ENCODE results near the gene KDM8. TPM values are rescaled to one million over a fixed set of nuclear protein-coding genes. Genes with fewer than 3 reads are reported as not detected.

KDM8 gene
- total RNA-seq, 1 donor from 2014 or later = 6.1 TPM

DNA sequence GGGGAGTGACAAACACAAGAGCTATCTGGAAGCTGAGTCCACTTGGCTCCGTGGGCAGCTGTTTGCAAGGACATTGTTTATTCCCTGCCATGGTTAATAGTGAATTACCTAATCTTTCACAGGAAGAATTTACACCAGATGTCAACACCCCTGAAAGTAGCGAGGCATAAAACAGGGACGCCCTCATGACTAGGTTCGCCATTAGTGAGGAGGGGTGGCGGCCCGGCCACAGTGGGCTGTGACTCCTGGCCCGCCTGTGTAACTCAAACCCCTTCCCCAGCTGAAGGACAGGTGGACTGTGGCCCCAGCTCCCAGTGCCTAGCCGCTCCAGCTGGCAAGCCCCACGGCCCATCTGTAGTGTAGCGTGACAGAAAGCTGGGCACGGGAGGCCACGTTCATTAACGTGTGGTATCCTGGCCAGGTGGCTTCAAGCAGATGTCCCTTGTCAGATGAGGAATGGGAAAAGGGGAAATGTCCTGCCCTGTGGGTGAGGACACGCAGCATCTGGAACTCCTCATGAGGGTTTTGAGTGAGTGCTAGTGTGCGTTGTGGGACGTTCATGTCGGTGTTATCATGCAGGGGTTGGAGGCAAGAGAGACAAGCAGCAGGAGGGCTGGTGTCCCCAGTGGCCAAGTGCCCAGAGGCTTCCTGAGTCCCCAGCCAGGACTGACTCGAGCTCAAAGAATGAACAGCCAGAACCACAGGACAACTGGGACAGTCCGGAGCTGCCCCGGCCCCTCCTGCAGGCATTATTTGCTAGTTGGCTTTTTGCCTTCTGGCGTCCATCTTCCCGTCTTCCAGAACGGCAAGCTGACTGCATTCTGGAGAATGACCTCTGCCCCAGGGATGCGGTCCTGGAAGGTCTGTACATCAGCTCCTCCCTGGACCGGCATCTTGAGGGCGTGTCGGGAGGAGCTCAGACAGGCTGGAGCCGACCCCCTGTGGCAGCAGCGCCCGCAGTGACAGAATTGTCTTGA lies 19.2 kb downstream of the KDM8 start:
- Histone ChIP-seq H3K4me3 (no peak overlapping the region), H3K27me3 (no peaks in the 10 kb centered on the region), H3K9me3 (no peaks in the 10 kb centered on the region), H3K27ac (peak overlapping the region; percentile 68), H3K4me1 (peaks cover 17% of the 10 kb centered on the region), H3K36me3 (peaks cover 15% of the 10 kb centered on the region)
- DNase-seq (no peak), ATAC-seq (peak; percentile 40)
- intact Hi-C loops (cut with DNase I) = no loop called here
- TF ChIP-seq, protein P1, sequence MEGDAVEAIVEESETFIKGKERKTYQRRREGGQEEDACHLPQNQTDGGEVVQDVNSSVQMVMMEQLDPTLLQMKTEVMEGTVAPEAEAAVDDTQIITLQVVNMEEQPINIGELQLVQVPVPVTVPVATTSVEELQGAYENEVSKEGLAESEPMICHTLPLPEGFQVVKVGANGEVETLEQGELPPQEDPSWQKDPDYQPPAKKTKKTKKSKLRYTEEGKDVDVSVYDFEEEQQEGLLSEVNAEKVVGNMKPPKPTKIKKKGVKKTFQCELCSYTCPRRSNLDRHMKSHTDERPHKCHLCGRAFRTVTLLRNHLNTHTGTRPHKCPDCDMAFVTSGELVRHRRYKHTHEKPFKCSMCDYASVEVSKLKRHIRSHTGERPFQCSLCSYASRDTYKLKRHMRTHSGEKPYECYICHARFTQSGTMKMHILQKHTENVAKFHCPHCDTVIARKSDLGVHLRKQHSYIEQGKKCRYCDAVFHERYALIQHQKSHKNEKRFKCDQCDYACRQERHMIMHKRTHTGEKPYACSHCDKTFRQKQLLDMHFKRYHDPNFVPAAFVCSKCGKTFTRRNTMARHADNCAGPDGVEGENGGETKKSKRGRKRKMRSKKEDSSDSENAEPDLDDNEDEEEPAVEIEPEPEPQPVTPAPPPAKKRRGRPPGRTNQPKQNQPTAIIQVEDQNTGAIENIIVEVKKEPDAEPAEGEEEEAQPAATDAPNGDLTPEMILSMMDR (IDR thresholded peaks at IDR 0.05) = peak; percentile 3

DNA sequence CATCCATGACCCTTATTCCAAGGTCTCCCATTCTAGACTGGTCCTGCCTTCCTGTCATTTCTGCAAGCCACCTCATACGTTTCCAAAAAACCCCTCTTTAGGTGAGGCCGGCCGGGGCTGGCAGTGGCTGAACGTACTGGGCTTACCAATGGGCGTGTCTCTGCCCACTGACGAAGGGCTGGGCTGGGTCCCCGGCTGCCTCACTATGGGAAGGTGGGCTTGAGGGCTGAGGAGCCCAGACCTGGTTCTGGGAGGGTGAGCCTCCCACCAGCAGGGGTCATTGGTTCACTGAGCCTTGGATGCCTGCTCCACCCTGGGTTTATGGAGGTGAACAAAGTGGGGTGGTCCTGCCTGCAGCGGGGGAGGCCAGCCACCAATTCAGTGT lies 19.9 kb downstream of the KDM8 start:
- Histone ChIP-seq H3K27ac (no peak overlapping the region), H3K4me3 (no peak overlapping the region), H3K27me3 (no peaks in the 10 kb centered on the region), H3K36me3 (peaks cover 15% of the 10 kb centered on the region), H3K9me3 (no peaks in the 10 kb centered on the region), H3K4me1 (peaks cover 17% of the 10 kb centered on the region)
- DNase-seq (no peak), ATAC-seq (no peak)
- TF ChIP-seq, protein P1 (IDR thresholded peaks at IDR 0.05) = no peak
- intact Hi-C loops (cut with DNase I) = no loop called here

DNA sequence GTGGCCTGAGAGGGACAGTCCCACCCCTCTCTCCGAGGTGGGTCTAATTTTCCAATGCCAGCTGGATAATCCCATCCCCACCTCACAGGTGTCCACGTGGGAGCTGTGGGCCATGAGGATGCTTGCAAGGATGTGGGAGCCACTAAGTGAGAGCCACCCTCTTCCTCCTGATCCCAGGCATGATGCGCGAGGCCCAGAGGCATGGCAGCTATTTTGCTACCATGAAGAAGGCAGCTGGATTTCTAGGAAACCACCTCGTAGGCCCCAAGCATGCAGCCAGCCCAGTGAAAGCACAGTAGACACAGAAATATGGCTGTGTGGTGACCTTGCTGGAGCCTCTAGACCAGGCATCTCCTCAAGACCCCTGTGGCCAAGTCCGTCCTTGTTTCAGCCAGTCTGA lies 20.4 kb downstream of the KDM8 start:
- TF ChIP-seq, protein P1 (IDR thresholded peaks at IDR 0.05) = no peak
- Histone ChIP-seq H3K27ac (no peak overlapping the region), H3K36me3 (peaks cover 15% of the 10 kb centered on the region), H3K27me3 (no peaks in the 10 kb centered on the region), H3K9me3 (no peaks in the 10 kb centered on the region), H3K4me3 (no peak overlapping the region), H3K4me1 (peaks cover 17% of the 10 kb centered on the region)
- ATAC-seq = no peak
- DNase-seq = no peak
- intact Hi-C loops (cut with DNase I) = no loop called here

DNA sequence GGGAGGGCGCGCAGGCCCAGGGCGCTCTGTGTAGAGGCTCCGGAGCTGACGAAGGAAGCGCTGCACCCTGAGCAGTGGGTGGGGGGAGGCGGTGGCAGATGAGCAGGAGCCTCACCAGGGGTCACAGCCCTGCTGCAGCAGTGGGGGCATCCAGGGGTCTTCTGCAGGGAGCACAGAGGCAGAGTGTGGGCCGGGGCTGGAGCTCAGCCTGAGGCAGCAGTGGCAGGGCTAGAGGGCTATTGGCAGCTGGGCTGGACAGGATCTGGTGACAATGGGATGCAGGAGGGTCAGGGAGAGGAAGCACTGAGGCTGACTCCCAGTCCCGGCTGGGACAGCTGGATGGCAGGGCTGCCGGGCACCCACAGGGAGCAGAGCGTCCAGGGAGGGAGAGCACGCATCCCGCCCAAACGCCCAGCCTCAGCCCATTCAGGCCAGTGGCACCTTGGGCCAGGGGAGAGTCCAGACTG lies 21.0 kb downstream of the KDM8 start:
- no peak overlapping the region for H3K27ac ChIP-seq
- DNase-seq = no peak
- H3K9me3 ChIP-seq = no peaks in the 10 kb centered on the region
- intact Hi-C loops (cut with DNase I) = no loop called here
- peaks cover 17% of the 10 kb centered on the region for H3K4me1 ChIP-seq
- no peaks in the 10 kb centered on the region for H3K27me3 ChIP-seq
- ATAC-seq = no peak
- peaks cover 15% of the 10 kb centered on the region for H3K36me3 ChIP-seq
- no peak overlapping the region for H3K4me3 ChIP-seq
- TF ChIP-seq, protein P1 (IDR thresholded peaks at IDR 0.05) = no peak

DNA sequence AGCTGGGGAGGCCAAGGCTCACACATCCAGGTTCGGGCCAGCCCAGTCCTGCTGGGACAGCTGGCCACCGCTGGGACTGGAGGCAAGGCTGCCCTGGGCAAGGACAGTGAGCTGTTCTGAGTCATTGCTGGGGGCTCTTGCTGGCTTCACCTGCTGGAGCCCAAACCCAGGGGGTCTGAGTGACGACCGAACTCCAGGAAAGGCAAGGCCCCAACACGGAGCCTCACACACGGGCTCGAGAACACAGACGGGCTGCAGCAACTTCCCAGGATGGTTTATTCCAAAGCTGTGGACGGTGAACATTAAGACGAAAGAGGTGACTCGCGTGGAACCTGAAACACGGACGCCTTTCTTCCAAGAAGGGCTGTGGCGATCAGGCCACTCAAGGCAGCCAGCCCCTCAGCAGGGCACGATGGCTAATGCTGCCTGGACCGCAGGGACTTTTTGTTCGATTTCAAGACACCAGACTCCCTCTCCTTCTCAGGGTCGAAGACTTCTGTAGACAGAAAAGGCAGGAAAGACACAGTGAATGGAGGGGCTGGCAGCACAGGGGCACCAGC lies 21.5 kb downstream of the KDM8 start:
- TF ChIP-seq, protein P1 (IDR thresholded peaks at IDR 0.05) = no peak
- peaks cover 17% of the 10 kb centered on the region for H3K4me1 ChIP-seq
- H3K27ac ChIP-seq = no peak overlapping the region
- intact Hi-C loops (cut with DNase I) = no loop called here
- DNase-seq = no peak
- no peaks in the 10 kb centered on the region for H3K9me3 ChIP-seq
- H3K27me3 ChIP-seq = no peaks in the 10 kb centered on the region
- no peak for ATAC-seq
- no peak overlapping the region for H3K4me3 ChIP-seq
- peaks cover 15% of the 10 kb centered on the region for H3K36me3 ChIP-seq

All from upper lobe of right lung (tissue), 1 donor.